NCI-H510A treated with DMSO at 0.1 percent for 48 hours (cell line): ENCODE results near the gene MRPL37.
A peak's percentile ranks its signal among the peaks of the same experiment; 100 is the strongest.
"Not testable (repeated sequence)": the region's sequence is repeated elsewhere in the genome, so short reads cannot be mapped to it uniquely, and the experiment has no call there.

ENCODE experiments used
- DNase-seq: peaks from one replicate; lab custom pipeline; 2025; lab: John Stamatoyannopoulos, UW

MRPL37 gene

DNA sequence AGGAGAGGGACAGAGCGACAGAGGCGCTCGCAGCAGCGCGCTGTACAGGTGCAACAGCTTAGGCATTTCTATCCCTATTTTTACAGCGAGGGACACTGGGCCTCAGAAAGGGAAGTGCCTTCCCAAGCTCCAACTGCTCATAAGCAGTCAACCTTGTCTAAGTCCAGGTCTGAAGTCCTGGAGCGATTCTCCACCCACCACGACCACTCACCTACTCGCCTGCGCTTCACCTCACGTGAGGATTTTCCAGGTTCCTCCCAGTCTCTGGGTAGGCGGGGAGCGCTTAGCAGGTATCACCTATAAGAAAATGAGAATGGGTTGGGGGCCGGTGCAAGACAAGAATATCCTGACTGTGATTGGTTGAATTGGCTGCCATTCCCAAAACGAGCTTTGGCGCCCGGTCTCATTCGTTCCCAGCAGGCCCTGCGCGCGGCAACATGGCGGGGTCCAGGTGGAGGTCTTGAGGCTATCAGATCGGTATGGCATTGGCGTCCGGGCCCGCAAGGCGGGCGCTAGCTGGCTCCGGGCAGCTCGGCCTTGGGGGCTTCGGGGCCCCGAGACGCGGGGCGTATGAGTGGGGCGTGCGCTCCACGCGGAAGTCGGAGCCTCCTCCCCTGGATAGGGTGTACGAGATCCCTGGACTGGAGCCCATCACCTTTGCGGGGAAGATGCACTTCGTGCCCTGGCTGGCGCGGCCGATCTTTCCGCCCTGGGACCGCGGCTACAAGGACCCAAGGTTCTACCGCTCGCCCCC is at the start of gene MRPL37, which contains the start of gene CYB5RL:
Gene MRPL37, plus strand, starts transcription at position 403 of the 754 bp plus-strand sequence. Its CDS starts 77 bp downstream, at position 480.
Gene CYB5RL, minus strand, starts transcription at position 266 of the 754 bp plus-strand sequence. CDS start 4,414 bp downstream, outside the sequence.
- DNase-seq = peak; percentile 98

DNA sequence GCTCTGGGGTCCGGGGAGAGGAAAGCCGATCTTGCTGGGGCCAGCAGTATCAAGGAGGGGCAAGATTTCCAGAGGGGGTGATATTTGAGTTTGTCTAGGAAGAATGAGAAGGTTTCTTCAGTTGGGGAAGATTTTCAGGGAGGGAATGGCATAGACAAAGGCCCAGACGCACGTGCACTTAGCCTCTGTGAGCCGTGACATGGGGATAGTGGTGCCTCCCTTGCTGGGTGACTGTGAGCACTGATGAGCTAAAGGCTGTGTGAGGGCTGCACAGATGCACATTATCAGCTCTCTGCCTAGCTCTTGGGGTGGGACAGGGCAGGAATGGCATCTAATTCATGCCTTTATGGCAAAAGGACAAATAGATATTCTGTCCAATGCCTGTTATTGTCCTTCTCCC is 49.0 kb upstream of the MRPL37 start:
- no peak for DNase-seq

- DNase-seq = no peak
Observed at GRCh38 chr1:54152696-54153095, 47.3 kb upstream of the MRPL37 start, which contains the start of gene CDCP2. CDCP2 (minus strand) TSS chr1:54153000; CDS start chr1:54152922, 78 bp downstream.

GRCh38 chr1:54153535-54154439 is 46.2 kb upstream of the MRPL37 start:
- DNase-seq = no peak

- DNase-seq = no peak
Observed at GRCh38 chr1:54156201-54156600, 43.8 kb upstream of the MRPL37 start.

DNA sequence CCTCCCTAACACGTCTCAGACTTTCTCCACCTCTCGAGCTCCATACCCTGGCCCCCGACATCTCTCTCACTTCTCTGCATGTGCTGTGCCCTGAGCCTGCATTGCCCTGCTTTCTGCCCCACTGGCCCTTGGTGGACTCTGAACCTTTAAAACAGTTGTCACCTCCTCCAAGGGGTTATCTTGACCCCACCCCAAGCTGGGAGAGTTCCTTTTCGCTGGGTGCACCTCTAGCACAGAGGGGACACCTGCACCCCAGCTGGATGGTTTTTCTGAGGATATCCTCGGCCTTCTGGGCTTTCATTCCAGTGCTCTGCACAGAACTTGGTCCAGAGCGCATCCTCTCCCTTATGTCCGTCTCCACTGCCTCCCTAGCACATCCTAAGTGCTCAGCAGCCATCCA is 43.0 kb upstream of the MRPL37 start:
- no peak for DNase-seq

DNA sequence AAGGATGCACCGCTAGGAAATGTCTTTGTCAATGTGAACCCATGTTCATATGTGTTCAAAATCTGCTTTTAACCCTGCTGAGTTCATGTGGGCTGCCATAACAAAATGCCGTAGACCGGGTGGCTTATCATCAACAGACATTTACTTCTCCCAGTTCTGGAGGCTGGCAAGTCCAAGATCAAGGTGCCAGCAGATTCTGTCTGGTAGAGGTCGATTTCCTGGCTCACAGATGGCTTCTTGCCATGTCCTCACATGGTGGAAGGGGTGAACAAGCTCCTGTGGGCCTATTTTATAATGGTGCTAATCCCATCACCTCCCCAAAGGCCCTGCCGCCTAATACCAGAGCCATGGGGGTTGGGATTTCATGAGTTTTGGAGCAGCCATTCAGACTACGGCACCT is 42.6 kb upstream of the MRPL37 start:
- no peak for DNase-seq

DNA sequence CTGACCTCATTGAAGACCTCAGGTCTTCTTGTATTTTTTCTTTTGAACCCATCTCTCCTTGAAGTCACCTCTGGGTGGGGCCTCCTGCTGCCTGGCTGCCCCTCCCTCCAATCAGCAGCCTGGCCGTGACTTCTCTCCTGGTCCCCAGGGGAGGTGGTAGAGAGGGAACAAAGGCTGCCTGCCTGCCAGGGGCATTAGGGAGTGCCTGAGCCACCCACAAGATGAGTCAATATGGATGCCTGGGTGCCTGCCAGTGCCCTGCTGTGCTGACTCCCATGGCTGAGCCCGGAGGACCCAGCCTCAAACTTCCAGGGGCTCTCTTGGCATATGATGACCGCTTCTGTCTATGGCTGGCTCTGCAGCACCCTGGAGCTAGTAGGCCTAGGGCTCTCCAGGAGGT is 41.9 kb upstream of the MRPL37 start:
- DNase-seq = no peak

DNA sequence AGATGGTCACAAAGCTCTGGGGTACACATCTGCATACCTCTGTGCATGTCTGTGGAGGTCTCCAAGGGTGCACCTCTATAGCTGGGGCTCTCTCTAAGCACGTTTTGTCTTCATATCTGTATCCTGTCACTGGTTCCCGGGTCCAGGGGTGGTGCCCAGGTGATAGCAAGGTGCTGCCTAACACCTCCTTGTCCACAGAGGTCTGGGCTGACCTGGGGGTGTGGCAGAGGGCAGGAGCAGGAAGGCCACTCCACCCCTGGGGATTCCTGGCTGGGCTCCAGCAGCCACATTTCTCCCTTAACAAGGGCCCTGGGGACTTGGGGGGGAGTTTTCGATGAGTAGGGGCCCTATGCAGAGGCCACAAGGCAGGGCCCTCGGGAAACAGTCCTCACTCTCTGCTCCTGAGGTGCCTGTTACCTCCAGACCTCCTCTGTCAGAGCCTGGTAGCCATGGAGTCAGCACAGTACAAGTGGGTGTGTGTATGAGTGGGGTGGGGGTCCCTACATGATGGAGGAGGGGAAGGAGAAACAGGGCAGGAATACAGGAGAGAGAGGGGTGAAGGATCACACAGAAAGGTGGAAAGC is 40.1 kb upstream of the MRPL37 start:
- no peak for DNase-seq

GRCh38 chr1:54160351-54160750 is 39.6 kb upstream of the MRPL37 start:
- no peak for DNase-seq

DNA sequence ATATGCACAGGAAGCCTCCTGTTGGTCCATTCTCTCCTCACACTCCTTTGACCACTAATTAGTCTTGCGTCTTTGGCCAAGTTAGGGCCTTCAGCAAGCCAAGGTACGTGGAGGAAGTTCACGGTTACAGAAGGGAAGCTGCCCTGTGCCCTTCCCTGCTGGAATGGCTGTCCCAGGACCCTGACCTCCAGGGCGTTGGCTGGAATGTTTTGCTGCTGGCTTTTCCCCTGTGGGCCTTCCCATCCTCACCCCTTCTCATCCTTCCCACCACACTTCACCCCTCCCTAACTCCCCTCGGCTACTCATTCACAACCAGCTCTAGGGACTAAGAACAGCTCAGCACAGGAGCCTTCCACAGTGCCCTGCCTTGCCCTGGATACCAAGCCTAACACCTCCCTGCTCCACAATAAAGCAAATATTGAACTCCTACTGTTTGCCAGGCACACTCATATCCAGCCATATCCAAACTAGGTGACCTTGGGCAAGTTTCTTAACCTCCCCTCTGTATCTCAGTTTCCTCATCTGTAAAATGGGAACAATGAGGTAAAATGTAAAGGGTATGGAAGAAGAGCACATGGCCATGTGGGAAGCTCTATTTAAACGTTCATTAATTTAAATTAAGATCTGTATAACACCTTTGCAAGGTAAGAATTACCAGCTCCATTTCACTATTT is 38.3 kb upstream of the MRPL37 start:
- DNase-seq = no peak

- DNase-seq = no peak
Observed at GRCh38 chr1:54163051-54163450, 36.9 kb upstream of the MRPL37 start.

GRCh38 chr1:54163573-54163972 is 36.4 kb upstream of the MRPL37 start:
- no peak for DNase-seq

DNA sequence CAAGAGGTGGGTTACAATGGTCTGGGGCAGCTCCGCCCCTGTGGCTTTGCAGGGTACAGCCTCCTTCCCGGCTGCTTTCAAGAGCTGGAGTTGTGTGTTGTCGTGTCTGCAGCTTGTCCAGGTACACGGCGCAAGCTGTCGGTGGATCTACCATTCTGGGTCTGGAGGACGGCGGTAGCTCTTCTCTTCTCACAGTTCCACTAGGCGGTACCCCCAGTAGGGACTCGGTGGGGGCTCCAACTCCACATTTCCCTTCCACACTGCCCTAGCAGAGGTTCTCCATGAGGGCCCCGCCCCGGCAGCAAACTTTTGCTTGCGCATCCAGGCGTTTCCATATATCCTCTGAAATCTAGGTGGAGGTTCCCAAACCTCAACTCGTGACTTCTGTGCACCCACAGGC is 34.8 kb upstream of the MRPL37 start:
- no peak for DNase-seq

DNA sequence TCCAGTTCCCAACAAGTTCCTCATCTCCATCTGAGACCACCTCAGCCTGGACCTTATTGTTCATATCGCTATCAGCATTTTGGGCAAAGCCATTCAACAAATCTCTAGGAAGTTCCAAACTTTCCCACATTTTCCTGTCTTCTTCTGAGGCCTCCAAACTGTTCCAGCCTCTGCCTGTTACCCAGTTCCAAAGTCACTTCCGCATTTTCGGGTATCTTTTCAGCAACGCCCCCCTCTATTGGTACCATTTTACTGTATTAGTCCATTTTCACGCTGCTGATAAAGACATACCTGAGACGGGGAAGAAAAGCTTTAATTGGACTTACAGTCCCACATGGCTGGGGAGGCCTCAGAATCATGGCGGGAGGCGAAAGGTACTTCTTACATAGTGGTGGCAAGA is 33.6 kb upstream of the MRPL37 start:
- not testable (repeated sequence) for DNase-seq

DNA sequence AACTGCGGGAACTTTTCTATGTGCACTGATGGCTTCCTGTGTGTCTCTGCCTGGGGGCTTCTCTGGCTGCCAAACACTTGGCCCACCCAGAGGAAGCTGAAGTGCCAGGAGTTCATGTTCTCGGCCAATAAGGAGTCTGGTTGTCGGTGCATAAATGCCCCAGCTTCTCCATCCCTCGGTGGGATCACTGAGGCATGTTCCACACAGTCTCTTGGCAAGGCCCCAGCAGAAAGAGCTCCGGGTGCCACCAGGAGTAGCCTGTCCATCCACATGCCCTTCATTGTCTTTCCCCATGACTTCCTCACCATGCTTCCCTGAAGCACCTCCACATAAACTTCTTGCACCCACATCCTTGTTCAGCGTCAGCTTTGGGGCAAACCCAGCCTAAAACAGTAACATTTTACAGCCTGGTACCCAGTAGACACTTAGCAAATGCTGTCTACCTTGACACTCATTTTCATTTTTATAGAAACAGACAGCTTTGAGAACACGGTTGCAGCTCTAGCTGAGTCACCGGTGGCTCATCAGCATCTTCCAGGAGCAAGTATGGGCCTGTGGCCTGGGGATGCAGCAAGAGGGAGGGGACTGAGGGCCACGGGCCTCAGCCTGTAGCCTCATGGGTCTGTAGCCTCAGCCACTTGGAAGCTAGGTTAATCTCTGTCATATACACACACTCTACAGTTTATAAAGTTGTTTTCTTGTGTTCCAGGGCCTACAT is 32.4 kb upstream of the MRPL37 start:
- DNase-seq = no peak

DNA sequence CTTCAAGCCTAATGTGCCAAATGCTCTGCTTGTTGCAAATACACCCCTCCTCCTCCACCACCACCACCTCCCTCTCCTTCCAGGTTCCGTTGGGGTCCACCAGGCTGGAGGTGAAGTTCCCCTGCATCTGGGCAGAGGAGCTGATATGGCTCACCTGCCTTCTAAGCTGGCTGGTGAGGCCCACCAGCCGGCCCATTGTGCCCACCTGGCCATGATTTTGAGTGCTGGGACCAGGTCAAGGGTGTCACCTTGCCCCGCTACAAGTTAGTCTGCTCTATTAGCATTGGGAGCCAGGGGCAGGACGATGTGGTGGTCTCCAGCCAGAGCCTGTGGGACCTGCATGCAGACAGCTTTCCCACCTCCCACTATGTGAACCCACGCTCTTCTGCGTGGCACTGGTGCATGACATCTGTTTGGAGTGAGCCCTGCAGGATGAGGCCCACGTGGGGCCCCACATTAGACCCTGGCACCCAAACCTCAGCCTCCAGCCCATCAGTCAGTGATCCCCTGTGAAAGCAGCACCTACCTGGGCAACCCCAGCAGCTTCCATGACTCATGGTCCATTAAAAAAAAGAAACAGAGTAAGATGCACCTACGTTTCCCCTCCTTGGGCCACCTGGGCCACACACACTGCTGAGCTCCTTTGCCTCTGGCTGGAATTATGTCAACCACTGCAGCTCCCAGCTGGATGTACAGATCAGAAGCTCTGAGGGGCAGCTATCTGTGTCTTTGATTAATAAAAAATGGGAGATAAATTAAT is 31.6 kb upstream of the MRPL37 start:
- no peak for DNase-seq

DNA sequence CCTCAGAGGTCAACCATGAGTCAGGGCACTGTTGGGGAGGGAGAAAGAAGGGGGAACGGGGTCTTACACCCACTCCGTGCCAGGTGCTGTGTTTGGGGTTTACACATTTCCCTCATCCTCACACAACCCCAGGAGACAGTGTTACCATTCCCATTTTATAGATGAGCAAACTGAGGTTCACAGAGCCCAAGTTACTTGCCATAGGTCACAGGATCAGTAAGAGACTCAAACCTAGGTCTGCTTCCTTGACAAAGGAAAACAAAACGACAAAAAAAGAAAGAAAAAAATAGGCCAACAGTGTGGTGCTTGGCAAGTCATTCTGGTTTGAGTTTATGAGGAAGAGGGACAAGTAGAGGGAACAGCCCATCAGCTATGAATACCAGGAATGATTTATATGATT is 30.9 kb upstream of the MRPL37 start:
- DNase-seq = no peak

GRCh38 chr1:54171016-54171415 is 29.0 kb upstream of the MRPL37 start:
- no peak for DNase-seq

- DNase-seq = no peak
Observed at GRCh38 chr1:54171606-54172005, 28.4 kb upstream of the MRPL37 start.
